Glutamatergic neuron (in vitro differentiated cells): Measurements from ENCODE around the gene EIF2A. TPM values are rescaled to one million over a fixed set of nuclear protein-coding genes. Genes with fewer than 3 reads are reported as not detected.
"Not testable (repeated sequence)": the region's sequence is repeated elsewhere in the genome, so short reads cannot be mapped to it uniquely, and the experiment has no call there.

Source experiments
- DNase-seq: peaks from one replicate; pipeline ENCODE4 v3.0.0; 2022
- H3K27ac Mint-ChIP-seq: one replicate; pipeline ENCODE4 v1.8.0; 2020; ENCODE audit warnings: mild to moderate bottlenecking, mixed read lengths, inconsistent platforms; ENCODE audit not compliant: unreplicated experiment
- H3K27me3 Mint-ChIP-seq: one replicate; pipeline ENCODE4 v1.8.0; 2020; ENCODE audit warnings: mild to moderate bottlenecking, moderate library complexity, mixed read lengths, inconsistent platforms; ENCODE audit not compliant: unreplicated experiment
- H3K36me3 Mint-ChIP-seq: one replicate; pipeline ENCODE4 v1.8.0; 2020; ENCODE audit warnings: mild to moderate bottlenecking, mixed read lengths, inconsistent platforms; ENCODE audit not compliant: unreplicated experiment
- H3K4me1 Mint-ChIP-seq: one replicate; pipeline ENCODE4 v1.8.0; 2020; ENCODE audit warnings: mild to moderate bottlenecking, low read depth, mixed read lengths, inconsistent platforms; ENCODE audit not compliant: unreplicated experiment
- H3K4me3 Mint-ChIP-seq: one replicate; pipeline ENCODE4 v1.8.0; 2020; ENCODE audit warnings: mild to moderate bottlenecking, mixed read lengths, inconsistent platforms; ENCODE audit not compliant: unreplicated experiment
- H3K9me3 Mint-ChIP-seq: one replicate; pipeline ENCODE4 v1.8.0; 2020; ENCODE audit warnings: mild to moderate bottlenecking, moderate library complexity, mixed read lengths, inconsistent platforms; ENCODE audit not compliant: unreplicated experiment
- total RNA-seq: library from RNA; stranded (reverse); fragmentation: NEBNext Ultra II Directional; extraction: Animal tissue kit (Norgen Biotek cat#: 25700); gene quantifications from one replicate; pipeline ENCODE4 v1.2.1, GENCODE V29; 2021; ENCODE audit not compliant: unreplicated experiment
- TF ChIP-seq, protein P1 (sequence below): fragments of 200-600 bp; sonication (generic); IDR thresholded peaks from one replicate; pipeline ENCODE4 v1.5.0; 2021; ENCODE audit not compliant: partially characterized antibody, unreplicated experiment

EIF2A gene
- total RNA-seq, 1 donor from 2014 or later: 72.3 TPM

- H3K36me3 Mint-ChIP-seq: no peaks in the 10 kb centered on the region
- H3K4me1 Mint-ChIP-seq: no peaks in the 10 kb centered on the region
- H3K9me3 Mint-ChIP-seq: no peaks in the 10 kb centered on the region
- H3K4me3 Mint-ChIP-seq: no peak overlapping the region
- TF ChIP-seq, protein P1, sequence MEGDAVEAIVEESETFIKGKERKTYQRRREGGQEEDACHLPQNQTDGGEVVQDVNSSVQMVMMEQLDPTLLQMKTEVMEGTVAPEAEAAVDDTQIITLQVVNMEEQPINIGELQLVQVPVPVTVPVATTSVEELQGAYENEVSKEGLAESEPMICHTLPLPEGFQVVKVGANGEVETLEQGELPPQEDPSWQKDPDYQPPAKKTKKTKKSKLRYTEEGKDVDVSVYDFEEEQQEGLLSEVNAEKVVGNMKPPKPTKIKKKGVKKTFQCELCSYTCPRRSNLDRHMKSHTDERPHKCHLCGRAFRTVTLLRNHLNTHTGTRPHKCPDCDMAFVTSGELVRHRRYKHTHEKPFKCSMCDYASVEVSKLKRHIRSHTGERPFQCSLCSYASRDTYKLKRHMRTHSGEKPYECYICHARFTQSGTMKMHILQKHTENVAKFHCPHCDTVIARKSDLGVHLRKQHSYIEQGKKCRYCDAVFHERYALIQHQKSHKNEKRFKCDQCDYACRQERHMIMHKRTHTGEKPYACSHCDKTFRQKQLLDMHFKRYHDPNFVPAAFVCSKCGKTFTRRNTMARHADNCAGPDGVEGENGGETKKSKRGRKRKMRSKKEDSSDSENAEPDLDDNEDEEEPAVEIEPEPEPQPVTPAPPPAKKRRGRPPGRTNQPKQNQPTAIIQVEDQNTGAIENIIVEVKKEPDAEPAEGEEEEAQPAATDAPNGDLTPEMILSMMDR: no peak
- peak; percentile 35 for DNase-seq
- no peaks in the 10 kb centered on the region for H3K27me3 Mint-ChIP-seq
- no peak overlapping the region for H3K27ac Mint-ChIP-seq
Observed at GRCh38 chr3:150588027-150588830, 41.6 kb downstream of the EIF2A start.

DNA sequence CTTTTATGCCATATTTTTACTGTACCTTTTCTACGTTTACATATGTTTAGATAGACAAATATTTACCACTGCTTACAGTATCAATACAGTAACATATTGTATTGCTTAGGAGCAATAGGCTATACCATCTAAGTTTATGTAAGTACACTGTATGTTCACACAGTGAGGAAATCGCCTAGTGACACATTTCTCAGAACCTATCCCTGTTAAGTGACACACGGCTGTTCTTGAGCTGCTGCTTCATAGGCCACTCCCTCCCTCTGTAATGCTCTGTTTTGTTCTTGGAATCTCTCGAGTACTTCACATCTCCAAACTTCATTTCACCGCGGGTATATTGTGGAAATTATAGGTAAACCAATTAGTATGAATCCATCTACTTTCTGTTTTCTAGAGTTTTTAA is 43.2 kb downstream of the EIF2A start:
- Mint-ChIP-seq H3K4me1 (no peaks in the 10 kb centered on the region), H3K9me3 (no peaks in the 10 kb centered on the region), H3K36me3 (no peaks in the 10 kb centered on the region), H3K27me3 (no peaks in the 10 kb centered on the region), H3K27ac (no peak overlapping the region), H3K4me3 (no peak overlapping the region)
- TF ChIP-seq, protein P1: no peak
- DNase-seq: no peak

DNA sequence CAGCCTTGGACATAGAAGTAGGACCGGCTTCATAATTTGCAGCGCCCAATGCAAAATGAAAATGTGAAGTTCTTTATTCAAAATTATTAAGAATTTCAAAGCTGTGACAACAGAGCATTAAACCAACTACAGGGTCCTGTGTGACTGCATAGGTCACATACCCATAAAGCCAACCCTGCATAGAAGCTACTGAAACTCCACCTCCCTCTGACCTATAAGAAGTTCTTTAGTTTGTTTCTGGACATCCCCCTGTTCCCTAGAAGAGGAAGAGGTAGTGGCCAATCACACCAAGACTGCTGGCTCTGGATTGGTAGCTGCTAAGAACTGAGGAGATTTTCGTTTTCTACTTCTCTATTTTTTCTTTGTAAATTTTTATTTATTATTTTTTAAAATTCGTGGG is 47.6 kb downstream of the EIF2A start:
- Mint-ChIP-seq H3K27me3 (no peaks in the 10 kb centered on the region), H3K4me3 (no peak overlapping the region), H3K4me1 (no peaks in the 10 kb centered on the region), H3K36me3 (no peaks in the 10 kb centered on the region), H3K27ac (no peak overlapping the region), H3K9me3 (no peaks in the 10 kb centered on the region)
- DNase-seq: no peak
- TF ChIP-seq, protein P1: no peak

- DNase-seq: no peak
- H3K4me3 Mint-ChIP-seq: no peak overlapping the region
- no peaks in the 10 kb centered on the region for H3K27me3 Mint-ChIP-seq
- no peaks in the 10 kb centered on the region for H3K9me3 Mint-ChIP-seq
- peaks cover 18% of the 10 kb centered on the region for H3K4me1 Mint-ChIP-seq
- H3K27ac Mint-ChIP-seq: no peak overlapping the region
- H3K36me3 Mint-ChIP-seq: no peaks in the 10 kb centered on the region
- TF ChIP-seq, protein P1: no peak
Observed at GRCh38 chr3:150597646-150598045, 51.1 kb downstream of the EIF2A start.

GRCh38 chr3:150599611-150600297 is 53.2 kb downstream of the EIF2A start:
- Mint-ChIP-seq H3K4me1 (peaks cover 20% of the 10 kb centered on the region), H3K9me3 (peaks cover 8% of the 10 kb centered on the region), H3K36me3 (no peaks in the 10 kb centered on the region), H3K27me3 (peaks cover 4% of the 10 kb centered on the region), H3K4me3 (no peak overlapping the region), H3K27ac (no peak overlapping the region)
- TF ChIP-seq, protein P1: no peak
- DNase-seq: no peak

GRCh38 chr3:150600647-150601530 is 54.3 kb downstream of the EIF2A start:
- H3K27me3 Mint-ChIP-seq, DNase-seq, H3K9me3 Mint-ChIP-seq, H3K36me3 Mint-ChIP-seq: not testable (repeated sequence)
- Mint-ChIP-seq H3K4me3 (peak overlapping the region; percentile 61), H3K4me1 (peaks cover 24% of the 10 kb centered on the region), H3K27ac (peak overlapping the region; percentile 54)
